Smooth muscle cell (in vitro differentiated cells): ENCODE measurements around the gene ABTB2. TPM values are rescaled to one million over a fixed set of nuclear protein-coding genes. Genes with fewer than 3 reads are reported as not detected.

Experiments used
- DNase-seq: peaks from one replicate; lab custom pipeline; 2025; ENCODE audit not compliant: unreplicated experiment; lab: John Stamatoyannopoulos, UW
- H2AFZ ChIP-seq: fragments of 200-600 bp; sonication (generic); 2 replicates; pipeline ENCODE4 v1.6.0; 2016; ENCODE audit warnings: antibody characterized with exemption, low read depth, mild to moderate bottlenecking
- H3F3A ChIP-seq: fragments of 200-600 bp; sonication (generic); 2 replicates; pipeline ENCODE4 v1.6.0; 2017; ENCODE audit warnings: antibody characterized with exemption, low read depth
- H3K27ac ChIP-seq: fragments of 200-600 bp; sonication (generic); 2 replicates; pipeline ENCODE4 v1.5.1; 2016; ENCODE audit warnings: low read depth, mild to moderate bottlenecking
- H3K27me3 ChIP-seq: fragments of 200-600 bp; sonication (generic); 2 replicates; pipeline ENCODE4 v1.6.1; 2016; ENCODE audit warnings: low read depth, mild to moderate bottlenecking
- H3K36me3 ChIP-seq: fragments of 200-600 bp; sonication (generic); 2 replicates; pipeline ENCODE4 v1.5.1; 2016; ENCODE audit warnings: low read depth
- H3K4me1 ChIP-seq: fragments of 200-600 bp; sonication (generic); 2 replicates; pipeline ENCODE4 v1.5.1; 2016; ENCODE audit warnings: low read depth
- H3K4me2 ChIP-seq: fragments of 200-600 bp; sonication (generic); 2 replicates; pipeline ENCODE4 v1.6.0; 2016; ENCODE audit warnings: mild to moderate bottlenecking
- H3K4me3 ChIP-seq: fragments of 200-600 bp; sonication (generic); 2 replicates; pipeline ENCODE4 v1.5.1; 2016; ENCODE audit warnings: mild to moderate bottlenecking
- H3K79me2 ChIP-seq: fragments of 200-600 bp; sonication (generic); 2 replicates; pipeline ENCODE4 v1.6.0; 2016; ENCODE audit warnings: low read depth, mild to moderate bottlenecking
- H3K9ac ChIP-seq: fragments of 200-600 bp; sonication (generic); 2 replicates; pipeline ENCODE4 v1.6.0; 2016; ENCODE audit warnings: low read depth
- H3K9me3 ChIP-seq: fragments of 200-600 bp; sonication (generic); replicated peaks from 2 replicates; pipeline ENCODE4 v1.5.1; 2016; ENCODE audit warnings: low read depth
- H4K20me1 ChIP-seq: fragments of 200-600 bp; sonication (generic); 2 replicates; pipeline ENCODE4 v1.6.0; 2016; ENCODE audit warnings: low read depth
- WGBS: methylation state at CpG from one replicate; pipeline ENCODE4 v1.1.7; 2016; ENCODE audit warnings: low lambda C conversion rate; 5-methylcytosine and 5-hydroxymethylcytosine counted together
- polyA plus RNA-seq: library from polyadenylated mRNA; unstranded; fragments of >200 nt; fragmentation: Nextera tagmentation; extraction: Ambion mirVana; gene quantifications from 2 replicates; pipeline ENCODE4 v1.2.1, GENCODE V29; 2016
- total RNA-seq: library from RNA; depleted of rRNA; stranded (reverse); fragments of >200 nt; gene quantifications from 2 replicates; pipeline ENCODE4 v1.2.3, GENCODE V29; 2014
- TF ChIP-seq, protein P1 (sequence below): fragments of 200-600 bp; sonication (generic); IDR thresholded peaks from 2 replicates; pipeline ENCODE4 v1.5.1; 2017; ENCODE audit warnings: borderline replicate concordance, mild to moderate bottlenecking, antibody characterized with exemption; ENCODE audit not compliant: insufficient read depth, poor library complexity, severe bottlenecking

ABTB2 gene
- total and polyA plus RNA-seq, 2 experiments from 2014 or later = 4.3 to 4.9 TPM

DNA sequence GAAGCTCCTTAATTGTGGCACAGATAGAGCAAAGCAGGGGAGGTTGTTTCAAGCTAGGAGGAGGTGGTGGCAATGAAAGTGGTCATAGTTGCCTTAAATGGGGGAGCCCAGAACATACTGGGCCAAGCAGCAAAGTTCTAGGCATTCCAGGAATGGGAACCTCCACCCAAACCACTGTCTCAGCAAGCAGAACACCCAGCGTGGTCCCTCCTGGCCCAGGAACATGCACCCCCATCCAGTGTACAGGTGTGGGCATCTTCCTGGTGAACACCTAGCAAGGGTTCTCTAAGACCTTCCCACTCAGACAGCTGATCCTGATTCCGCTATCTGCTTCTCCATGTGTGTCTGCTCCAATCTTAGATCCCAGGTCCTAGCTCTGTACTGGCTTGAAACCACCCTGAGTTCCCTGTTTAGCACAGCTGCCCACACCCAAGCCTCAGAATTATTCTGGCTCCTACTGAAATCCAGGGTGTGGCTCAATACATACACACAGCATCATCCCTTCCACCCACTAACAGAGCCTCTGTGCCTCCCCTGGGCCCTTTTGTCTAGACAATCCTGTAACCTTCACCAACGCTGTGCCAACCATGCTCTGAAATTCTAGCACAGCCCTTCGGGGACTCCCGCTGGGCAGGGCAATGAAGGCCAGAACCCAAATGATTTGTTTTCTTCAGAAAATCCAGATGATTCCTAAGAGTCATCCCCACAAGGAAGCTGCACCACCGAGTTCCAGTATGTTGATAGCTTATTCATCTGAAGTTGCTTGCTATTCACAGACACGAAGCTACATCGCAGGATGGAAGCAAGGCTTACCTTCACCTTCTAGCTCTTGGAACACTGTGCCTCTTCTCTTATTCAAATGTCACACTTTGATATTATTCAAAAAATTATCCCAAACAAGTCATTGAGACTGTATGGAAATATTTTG is 76.6 kb downstream of the ABTB2 start:
- no peaks in the 10 kb centered on the region for H3K27me3 ChIP-seq
- TF ChIP-seq, protein P1, sequence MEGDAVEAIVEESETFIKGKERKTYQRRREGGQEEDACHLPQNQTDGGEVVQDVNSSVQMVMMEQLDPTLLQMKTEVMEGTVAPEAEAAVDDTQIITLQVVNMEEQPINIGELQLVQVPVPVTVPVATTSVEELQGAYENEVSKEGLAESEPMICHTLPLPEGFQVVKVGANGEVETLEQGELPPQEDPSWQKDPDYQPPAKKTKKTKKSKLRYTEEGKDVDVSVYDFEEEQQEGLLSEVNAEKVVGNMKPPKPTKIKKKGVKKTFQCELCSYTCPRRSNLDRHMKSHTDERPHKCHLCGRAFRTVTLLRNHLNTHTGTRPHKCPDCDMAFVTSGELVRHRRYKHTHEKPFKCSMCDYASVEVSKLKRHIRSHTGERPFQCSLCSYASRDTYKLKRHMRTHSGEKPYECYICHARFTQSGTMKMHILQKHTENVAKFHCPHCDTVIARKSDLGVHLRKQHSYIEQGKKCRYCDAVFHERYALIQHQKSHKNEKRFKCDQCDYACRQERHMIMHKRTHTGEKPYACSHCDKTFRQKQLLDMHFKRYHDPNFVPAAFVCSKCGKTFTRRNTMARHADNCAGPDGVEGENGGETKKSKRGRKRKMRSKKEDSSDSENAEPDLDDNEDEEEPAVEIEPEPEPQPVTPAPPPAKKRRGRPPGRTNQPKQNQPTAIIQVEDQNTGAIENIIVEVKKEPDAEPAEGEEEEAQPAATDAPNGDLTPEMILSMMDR = no peak
- H3K79me2 ChIP-seq = no peaks in the 10 kb centered on the region
- H3F3A ChIP-seq = peaks cover 8% of the 10 kb centered on the region
- no peak overlapping the region for H3K4me3 ChIP-seq
- H3K4me2 ChIP-seq = peak overlapping the region; percentile 26
- no peak overlapping the region for H3K27ac ChIP-seq
- H3K4me1 ChIP-seq = no peaks in the 10 kb centered on the region
- H3K9me3 ChIP-seq = no peaks in the 10 kb centered on the region
- peaks cover 40% of the 10 kb centered on the region for H4K20me1 ChIP-seq
- H2AFZ ChIP-seq = no peak overlapping the region
- H3K9ac ChIP-seq = no peak overlapping the region
- 88% methylated on average over 8 of the region's 8 CpGs for WGBS
- H3K36me3 ChIP-seq = no peaks in the 10 kb centered on the region
- no peak for DNase-seq

- Histone ChIP-seq H3F3A (peaks cover 8% of the 10 kb centered on the region), H3K27me3 (no peaks in the 10 kb centered on the region)
Observed at GRCh38 chr11:34278693-34279297, 79.0 kb downstream of the ABTB2 start.

DNA sequence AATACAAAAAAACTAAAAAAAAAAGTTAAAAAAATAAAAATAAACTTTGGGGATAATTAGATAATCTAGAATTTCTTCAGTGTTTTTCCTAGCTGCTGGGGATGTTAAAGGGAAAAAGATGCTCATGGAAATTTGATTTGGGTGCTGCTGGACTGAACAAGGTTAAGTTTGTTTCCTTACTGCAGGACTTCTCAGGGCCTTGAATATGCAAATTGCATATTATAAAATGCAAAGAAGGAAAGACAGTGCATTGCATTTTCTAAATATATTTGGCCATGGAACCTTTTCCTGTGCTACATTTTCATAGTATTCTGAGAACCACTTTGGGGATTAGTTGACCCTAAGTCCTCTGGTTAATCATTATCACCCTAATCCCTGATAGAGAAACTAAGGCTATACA is 79.6 kb downstream of the ABTB2 start:
- Histone ChIP-seq H4K20me1 (peaks cover 21% of the 10 kb centered on the region), H3F3A (peaks cover 8% of the 10 kb centered on the region), H3K79me2 (no peaks in the 10 kb centered on the region), H3K4me1 (no peaks in the 10 kb centered on the region), H3K27me3 (no peaks in the 10 kb centered on the region), H3K4me2 (no peak overlapping the region), H3K9ac (no peak overlapping the region), H3K36me3 (no peaks in the 10 kb centered on the region), H3K9me3 (no peaks in the 10 kb centered on the region), H3K27ac (no peak overlapping the region), H2AFZ (no peak overlapping the region), H3K4me3 (no peak overlapping the region)
- DNase-seq = no peak
- TF ChIP-seq, protein P1 = no peak

More at GRCh38 chr11:34278693-34279297, 79.0 kb downstream of the ABTB2 start:
- no peak overlapping the region for H3K27ac ChIP-seq
- no peaks in the 10 kb centered on the region for H3K4me1 ChIP-seq
- no peak overlapping the region for H3K4me3 ChIP-seq
- H2AFZ ChIP-seq = no peak overlapping the region
- 88% methylated on average over 4 of the region's 4 CpGs for WGBS
- no peaks in the 10 kb centered on the region for H3K9me3 ChIP-seq
- DNase-seq = no peak
- no peak overlapping the region for H3K4me2 ChIP-seq
- H3K36me3 ChIP-seq = no peaks in the 10 kb centered on the region
- H3K79me2 ChIP-seq = no peaks in the 10 kb centered on the region
- TF ChIP-seq, protein P1 = no peak
- peaks cover 25% of the 10 kb centered on the region for H4K20me1 ChIP-seq
- H3K9ac ChIP-seq = no peak overlapping the region
